Measurements from ENCODE around the gene AP1AR. TPM values are rescaled to one million over a fixed set of nuclear protein-coding genes. Genes with fewer than 3 reads are reported as not detected.

Gene AP1AR
- total RNA-seq, 1 donor, result 4.5 TPM

- Histone ChIP-seq H3K4me1 (ENCODE audit: insufficient read depth, low read length) (peaks cover 6% of the 10 kb centered on the region), H3K27me3 (ENCODE audit: insufficient read depth, low read length) (no peaks in the 10 kb centered on the region), H3K9me3 (ENCODE audit: low read depth, low read length) (no peaks in the 10 kb centered on the region), H3K4me3 (ENCODE audit: low read length) (no peak overlapping the region)
Observed at GRCh38 chr4:112252234-112252633, 20.6 kb downstream of the AP1AR start.

- Histone ChIP-seq H3K27me3 (ENCODE audit: insufficient read depth, low read length) (no peaks in the 10 kb centered on the region), H3K9me3 (ENCODE audit: low read depth, low read length) (no peaks in the 10 kb centered on the region), H3K4me3 (ENCODE audit: low read length) (no peak overlapping the region), H3K4me1 (ENCODE audit: insufficient read depth, low read length) (peaks cover 6% of the 10 kb centered on the region)
Observed at GRCh38 chr4:112253382-112254000, 21.9 kb downstream of the AP1AR start.

GRCh38 chr4:112257098-112257497, 25.5 kb downstream of the AP1AR start:
- Histone ChIP-seq H3K4me3 (ENCODE audit: low read length) (no peak overlapping the region), H3K27me3 (ENCODE audit: insufficient read depth, low read length) (no peaks in the 10 kb centered on the region), H3K9me3 (ENCODE audit: low read depth, low read length) (no peaks in the 10 kb centered on the region), H3K4me1 (ENCODE audit: insufficient read depth, low read length) (peaks cover 6% of the 10 kb centered on the region)

GRCh38 chr4:112266823-112267222, 35.2 kb downstream of the AP1AR start:
- no peaks in the 10 kb centered on the region for H3K9me3 ChIP-seq (ENCODE audit: low read depth, low read length)
- no peaks in the 10 kb centered on the region for H3K27me3 ChIP-seq (ENCODE audit: insufficient read depth, low read length)
- no peak overlapping the region for H3K4me3 ChIP-seq (ENCODE audit: low read length)
- no peaks in the 10 kb centered on the region for H3K4me1 ChIP-seq (ENCODE audit: insufficient read depth, low read length)

- Histone ChIP-seq H3K4me1 (ENCODE audit: insufficient read depth, low read length) (no peaks in the 10 kb centered on the region), H3K9me3 (ENCODE audit: low read depth, low read length) (no peaks in the 10 kb centered on the region), H3K27me3 (ENCODE audit: insufficient read depth, low read length) (no peaks in the 10 kb centered on the region), H3K4me3 (ENCODE audit: low read length) (no peak overlapping the region)
Observed at GRCh38 chr4:112270051-112270450, 38.5 kb downstream of the AP1AR start.

GRCh38 chr4:112270640-112271421, 39.2 kb downstream of the AP1AR start:
- Histone ChIP-seq H3K4me3 (ENCODE audit: low read length) (no peak overlapping the region), H3K4me1 (ENCODE audit: insufficient read depth, low read length) (no peaks in the 10 kb centered on the region), H3K27me3 (ENCODE audit: insufficient read depth, low read length) (no peaks in the 10 kb centered on the region), H3K9me3 (ENCODE audit: low read depth, low read length) (no peaks in the 10 kb centered on the region)

GRCh38 chr4:112272292-112272691, 40.7 kb downstream of the AP1AR start:
- Histone ChIP-seq H3K9me3 (ENCODE audit: low read depth, low read length) (no peaks in the 10 kb centered on the region), H3K4me1 (ENCODE audit: insufficient read depth, low read length) (no peaks in the 10 kb centered on the region), H3K4me3 (ENCODE audit: low read length) (no peak overlapping the region), H3K27me3 (ENCODE audit: insufficient read depth, low read length) (no peaks in the 10 kb centered on the region)

- Histone ChIP-seq H3K4me1 (ENCODE audit: insufficient read depth, low read length) (peaks cover 9% of the 10 kb centered on the region), H3K9me3 (ENCODE audit: low read depth, low read length) (no peaks in the 10 kb centered on the region)
Observed at GRCh38 chr4:112274959-112275358, 43.4 kb downstream of the AP1AR start.

GRCh38 chr4:112276113-112276512, 44.5 kb downstream of the AP1AR start:
- Histone ChIP-seq H3K4me3 (ENCODE audit: low read length) (no peak overlapping the region), H3K4me1 (ENCODE audit: insufficient read depth, low read length) (peaks cover 17% of the 10 kb centered on the region), H3K9me3 (ENCODE audit: low read depth, low read length) (no peaks in the 10 kb centered on the region), H3K27me3 (ENCODE audit: insufficient read depth, low read length) (no peaks in the 10 kb centered on the region)

More at GRCh38 chr4:112274959-112275358, 43.4 kb downstream of the AP1AR start:
- Histone ChIP-seq H3K27me3 (ENCODE audit: insufficient read depth, low read length) (no peaks in the 10 kb centered on the region), H3K4me3 (ENCODE audit: low read length) (no peak overlapping the region)

- H3K9me3 ChIP-seq (ENCODE audit: low read depth, low read length), result no peaks in the 10 kb centered on the region
- H3K27me3 ChIP-seq (ENCODE audit: insufficient read depth, low read length), result no peaks in the 10 kb centered on the region
- H3K4me3 ChIP-seq (ENCODE audit: low read length), result no peak overlapping the region
- H3K4me1 ChIP-seq (ENCODE audit: insufficient read depth, low read length), result peaks cover 17% of the 10 kb centered on the region
Observed at GRCh38 chr4:112277220-112277619, 45.6 kb downstream of the AP1AR start.

GRCh38 chr4:112277705-112278448, 46.3 kb downstream of the AP1AR start:
- Histone ChIP-seq H3K4me1 (ENCODE audit: insufficient read depth, low read length) (peaks cover 22% of the 10 kb centered on the region), H3K27me3 (ENCODE audit: insufficient read depth, low read length) (no peaks in the 10 kb centered on the region), H3K9me3 (ENCODE audit: low read depth, low read length) (no peaks in the 10 kb centered on the region), H3K4me3 (ENCODE audit: low read length) (no peak overlapping the region)

GRCh38 chr4:112279025-112279881, 47.7 kb downstream of the AP1AR start:
- Histone ChIP-seq H3K4me1 (ENCODE audit: insufficient read depth, low read length) (peaks cover 36% of the 10 kb centered on the region), H3K4me3 (ENCODE audit: low read length) (no peak overlapping the region)

GRCh38 chr4:112279882-112280315, 48.3 kb downstream of the AP1AR start:
- Histone ChIP-seq H3K27me3 (ENCODE audit: insufficient read depth, low read length) (no peaks in the 10 kb centered on the region), H3K4me1 (ENCODE audit: insufficient read depth, low read length) (peaks cover 42% of the 10 kb centered on the region), H3K4me3 (ENCODE audit: low read length) (no peak overlapping the region), H3K9me3 (ENCODE audit: low read depth, low read length) (no peaks in the 10 kb centered on the region)

More at GRCh38 chr4:112279025-112279881, 47.7 kb downstream of the AP1AR start:
- Histone ChIP-seq H3K27me3 (ENCODE audit: insufficient read depth, low read length) (no peaks in the 10 kb centered on the region), H3K9me3 (ENCODE audit: low read depth, low read length) (no peaks in the 10 kb centered on the region)

- H3K4me3 ChIP-seq (ENCODE audit: low read length), result no peak overlapping the region
- no peaks in the 10 kb centered on the region for H3K27me3 ChIP-seq (ENCODE audit: insufficient read depth, low read length)
- peaks cover 45% of the 10 kb centered on the region for H3K4me1 ChIP-seq (ENCODE audit: insufficient read depth, low read length)
- no peaks in the 10 kb centered on the region for H3K9me3 ChIP-seq (ENCODE audit: low read depth, low read length)
Observed at GRCh38 chr4:112280386-112281056, 48.9 kb downstream of the AP1AR start.

All from mononuclear cell (primary cell).